ENCODE results near the gene EFNA5.

The EFNA5 gene

DNA sequence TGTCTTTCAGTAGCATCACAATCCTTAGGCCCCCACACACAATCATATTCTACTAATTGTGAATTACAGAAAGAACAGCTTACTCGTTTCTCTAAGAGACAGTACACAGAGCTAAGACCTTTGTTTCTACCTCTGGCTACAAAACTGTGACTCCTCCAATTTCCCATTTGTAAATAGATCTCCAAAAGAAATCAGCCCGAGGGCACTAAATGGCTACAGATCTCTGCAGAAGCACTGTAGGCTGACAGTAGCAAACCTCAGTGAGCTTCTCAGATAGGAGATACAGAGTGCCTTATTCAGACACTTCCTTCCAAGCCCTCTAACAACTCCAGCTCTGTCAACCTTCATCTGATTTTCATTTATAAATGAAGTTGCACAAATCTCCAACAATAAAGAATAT is 51.0 kb downstream of the EFNA5 start:
- H3K27me3 ChIP-seq (ENCODE audit: insufficient read depth, low read depth), result no peaks in the 10 kb centered on the region
- H3K9ac ChIP-seq, result no peak overlapping the region
- no peak overlapping the region for H2AFZ ChIP-seq (ENCODE audit: low read depth)
- no peaks in the 10 kb centered on the region for H4K20me1 ChIP-seq (ENCODE audit: insufficient read depth)
- H3K36me3 ChIP-seq (ENCODE audit: insufficient read depth), result no peaks in the 10 kb centered on the region
- no peaks in the 10 kb centered on the region for H3K79me2 ChIP-seq (ENCODE audit: insufficient read depth, low read depth)
- no peak overlapping the region for H3K27ac ChIP-seq
- H3K4me3 ChIP-seq (IDR thresholded peaks at IDR 0.05; ENCODE audit: insufficient read depth, low read depth, low read length), result no peak overlapping the region
- no peak overlapping the region for H3K4me2 ChIP-seq
- H3K4me1 ChIP-seq (ENCODE audit: low read depth, poor library complexity, severe bottlenecking), result no peaks in the 10 kb centered on the region
- TF ChIP-seq, protein P1, sequence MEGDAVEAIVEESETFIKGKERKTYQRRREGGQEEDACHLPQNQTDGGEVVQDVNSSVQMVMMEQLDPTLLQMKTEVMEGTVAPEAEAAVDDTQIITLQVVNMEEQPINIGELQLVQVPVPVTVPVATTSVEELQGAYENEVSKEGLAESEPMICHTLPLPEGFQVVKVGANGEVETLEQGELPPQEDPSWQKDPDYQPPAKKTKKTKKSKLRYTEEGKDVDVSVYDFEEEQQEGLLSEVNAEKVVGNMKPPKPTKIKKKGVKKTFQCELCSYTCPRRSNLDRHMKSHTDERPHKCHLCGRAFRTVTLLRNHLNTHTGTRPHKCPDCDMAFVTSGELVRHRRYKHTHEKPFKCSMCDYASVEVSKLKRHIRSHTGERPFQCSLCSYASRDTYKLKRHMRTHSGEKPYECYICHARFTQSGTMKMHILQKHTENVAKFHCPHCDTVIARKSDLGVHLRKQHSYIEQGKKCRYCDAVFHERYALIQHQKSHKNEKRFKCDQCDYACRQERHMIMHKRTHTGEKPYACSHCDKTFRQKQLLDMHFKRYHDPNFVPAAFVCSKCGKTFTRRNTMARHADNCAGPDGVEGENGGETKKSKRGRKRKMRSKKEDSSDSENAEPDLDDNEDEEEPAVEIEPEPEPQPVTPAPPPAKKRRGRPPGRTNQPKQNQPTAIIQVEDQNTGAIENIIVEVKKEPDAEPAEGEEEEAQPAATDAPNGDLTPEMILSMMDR (conservative IDR thresholded peaks at IDR 0.05; ENCODE audit: low read depth, low read length), result no peak

DNA sequence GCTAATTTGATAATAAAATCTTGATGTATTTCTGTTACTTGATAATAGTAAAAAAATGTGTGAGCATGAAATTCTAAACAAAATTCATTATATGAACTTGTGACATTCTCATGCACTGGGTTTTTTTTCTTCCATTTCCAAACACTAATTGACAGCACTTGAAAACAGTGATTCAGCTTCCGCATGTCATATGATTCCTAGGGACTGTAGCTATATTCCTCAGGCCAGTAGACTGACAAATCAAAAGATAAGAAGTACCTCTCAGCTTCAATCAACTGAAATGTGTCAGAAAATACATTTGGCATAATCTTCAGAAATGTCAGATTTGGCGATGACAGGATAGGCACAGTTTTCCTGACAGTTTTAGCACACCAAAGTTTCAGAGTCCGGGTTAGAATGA is 52.5 kb downstream of the EFNA5 start:
- H2AFZ ChIP-seq (ENCODE audit: low read depth), result no peak overlapping the region
- no peak overlapping the region for H3K9ac ChIP-seq
- no peaks in the 10 kb centered on the region for H3K36me3 ChIP-seq (ENCODE audit: insufficient read depth)
- H4K20me1 ChIP-seq (ENCODE audit: insufficient read depth), result no peaks in the 10 kb centered on the region
- no peaks in the 10 kb centered on the region for H3K27me3 ChIP-seq (ENCODE audit: insufficient read depth, low read depth)
- H3K4me2 ChIP-seq, result no peak overlapping the region
- H3K4me1 ChIP-seq (ENCODE audit: low read depth, poor library complexity, severe bottlenecking), result no peaks in the 10 kb centered on the region
- TF ChIP-seq, protein P1 (conservative IDR thresholded peaks at IDR 0.05; ENCODE audit: low read depth, low read length), result no peak
- H3K79me2 ChIP-seq (ENCODE audit: insufficient read depth, low read depth), result no peaks in the 10 kb centered on the region
- H3K4me3 ChIP-seq (IDR thresholded peaks at IDR 0.05; ENCODE audit: insufficient read depth, low read depth, low read length), result no peak overlapping the region
- no peak overlapping the region for H3K27ac ChIP-seq

GRCh38 chr5:107617052-107617451 is 53.7 kb downstream of the EFNA5 start:
- TF ChIP-seq, protein P1 (conservative IDR thresholded peaks at IDR 0.05; ENCODE audit: low read depth, low read length), result no peak
- H3K9ac ChIP-seq, result no peak overlapping the region
- no peaks in the 10 kb centered on the region for H3K27me3 ChIP-seq (ENCODE audit: insufficient read depth, low read depth)

DNA sequence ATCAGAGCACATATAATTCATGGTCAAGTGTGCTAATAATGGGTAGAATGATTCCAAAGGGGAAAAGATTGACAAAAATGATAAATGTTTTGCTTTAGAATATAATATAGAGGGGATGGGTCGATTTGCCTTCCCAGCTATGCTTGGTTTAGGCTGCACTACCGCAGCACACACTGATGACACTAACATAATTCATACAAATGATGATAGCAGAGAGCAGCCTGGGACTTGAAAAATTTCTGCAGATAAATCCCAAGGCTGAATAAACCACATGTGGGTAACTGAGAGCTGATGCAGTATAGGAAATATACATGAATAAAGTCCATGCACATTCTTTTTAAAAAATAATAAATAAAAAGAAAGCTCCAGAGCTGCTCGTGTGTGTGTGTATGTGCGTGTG is 54.5 kb downstream of the EFNA5 start:
- Histone ChIP-seq H3K4me3 (IDR thresholded peaks at IDR 0.05; ENCODE audit: insufficient read depth, low read depth, low read length) (no peak overlapping the region), H3K79me2 (ENCODE audit: insufficient read depth, low read depth) (no peaks in the 10 kb centered on the region), H3K4me1 (ENCODE audit: low read depth, poor library complexity, severe bottlenecking) (no peaks in the 10 kb centered on the region), H3K9ac (no peak overlapping the region), H4K20me1 (ENCODE audit: insufficient read depth) (no peaks in the 10 kb centered on the region), H3K36me3 (ENCODE audit: insufficient read depth) (no peaks in the 10 kb centered on the region), H3K4me2 (no peak overlapping the region), H2AFZ (ENCODE audit: low read depth) (no peak overlapping the region), H3K27me3 (ENCODE audit: insufficient read depth, low read depth) (no peaks in the 10 kb centered on the region), H3K27ac (no peak overlapping the region)
- TF ChIP-seq, protein P1 (conservative IDR thresholded peaks at IDR 0.05; ENCODE audit: low read depth, low read length), result no peak

More at GRCh38 chr5:107617052-107617451, 53.7 kb downstream of the EFNA5 start:
- H3K4me1 ChIP-seq (ENCODE audit: low read depth, poor library complexity, severe bottlenecking), result no peaks in the 10 kb centered on the region
- H2AFZ ChIP-seq (ENCODE audit: low read depth), result no peak overlapping the region
- H3K36me3 ChIP-seq (ENCODE audit: insufficient read depth), result no peaks in the 10 kb centered on the region
- H3K27ac ChIP-seq, result no peak overlapping the region
- no peaks in the 10 kb centered on the region for H3K79me2 ChIP-seq (ENCODE audit: insufficient read depth, low read depth)
- no peaks in the 10 kb centered on the region for H4K20me1 ChIP-seq (ENCODE audit: insufficient read depth)
- no peak overlapping the region for H3K4me3 ChIP-seq (IDR thresholded peaks at IDR 0.05; ENCODE audit: insufficient read depth, low read depth, low read length)
- H3K4me2 ChIP-seq, result no peak overlapping the region
